Activated CD4-positive, alpha-beta T cell treated with anti-CD3 and anti-CD28 coated beads for 48 hours (primary cell): ENCODE data around the gene RHOBTB1.
"Not testable (repeated sequence)": the region's sequence is repeated elsewhere in the genome, so short reads cannot be mapped to it uniquely, and the experiment has no call there.

Experiments
- DNase-seq: peaks from one replicate; pipeline ENCODE4 v3.0.0-alpha.2; 2020

Gene RHOBTB1, protein sequence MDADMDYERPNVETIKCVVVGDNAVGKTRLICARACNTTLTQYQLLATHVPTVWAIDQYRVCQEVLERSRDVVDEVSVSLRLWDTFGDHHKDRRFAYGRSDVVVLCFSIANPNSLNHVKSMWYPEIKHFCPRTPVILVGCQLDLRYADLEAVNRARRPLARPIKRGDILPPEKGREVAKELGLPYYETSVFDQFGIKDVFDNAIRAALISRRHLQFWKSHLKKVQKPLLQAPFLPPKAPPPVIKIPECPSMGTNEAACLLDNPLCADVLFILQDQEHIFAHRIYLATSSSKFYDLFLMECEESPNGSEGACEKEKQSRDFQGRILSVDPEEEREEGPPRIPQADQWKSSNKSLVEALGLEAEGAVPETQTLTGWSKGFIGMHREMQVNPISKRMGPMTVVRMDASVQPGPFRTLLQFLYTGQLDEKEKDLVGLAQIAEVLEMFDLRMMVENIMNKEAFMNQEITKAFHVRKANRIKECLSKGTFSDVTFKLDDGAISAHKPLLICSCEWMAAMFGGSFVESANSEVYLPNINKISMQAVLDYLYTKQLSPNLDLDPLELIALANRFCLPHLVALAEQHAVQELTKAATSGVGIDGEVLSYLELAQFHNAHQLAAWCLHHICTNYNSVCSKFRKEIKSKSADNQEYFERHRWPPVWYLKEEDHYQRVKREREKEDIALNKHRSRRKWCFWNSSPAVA

DNA sequence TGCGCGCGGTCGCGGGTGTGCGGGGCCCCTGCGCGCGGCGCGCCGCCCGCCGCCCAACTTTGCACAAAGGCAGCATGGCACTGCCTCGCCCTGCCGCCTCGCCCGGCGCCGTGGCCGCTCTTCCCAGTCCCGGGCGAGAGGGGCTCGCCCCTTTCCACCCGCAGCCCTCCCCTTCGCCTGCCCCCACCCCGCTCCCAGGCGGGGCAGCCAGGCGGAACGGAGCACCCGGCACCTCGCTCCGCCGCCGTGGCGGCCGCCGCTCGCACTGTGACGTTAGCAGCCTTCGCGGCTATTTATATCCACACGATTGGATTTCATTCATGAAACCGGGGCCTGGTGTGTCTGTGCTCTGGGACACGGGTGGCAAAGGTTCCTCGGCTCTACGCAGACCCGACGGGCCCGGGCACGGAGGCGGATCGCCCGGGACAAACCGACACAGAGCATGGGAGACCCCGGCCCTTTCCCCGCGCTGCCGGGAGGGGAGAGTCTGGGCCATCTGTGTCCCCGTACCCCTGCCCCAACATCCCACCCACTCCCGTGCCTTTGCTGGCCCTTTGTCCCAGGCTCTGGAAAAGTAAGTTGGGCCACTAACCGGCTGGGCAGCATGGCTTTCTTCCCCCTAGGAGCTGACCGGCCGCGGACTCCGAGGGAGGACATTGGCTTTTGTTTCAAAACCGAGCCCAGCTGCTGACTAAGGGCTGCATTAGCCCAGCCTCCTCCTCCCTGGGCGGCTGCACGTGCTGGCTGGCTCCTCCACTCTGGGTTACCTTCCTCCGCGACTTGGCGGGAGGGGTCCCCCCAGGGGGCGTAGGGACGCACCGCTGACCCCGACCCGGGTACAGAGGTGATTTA, at the start of gene RHOBTB1:
RHOBTB1 (minus strand) TSS at position 128 of the 852 bp plus-strand sequence. CDS start 32,643 bp downstream, outside the sequence.
- DNase-seq = peak; percentile 42

DNA sequence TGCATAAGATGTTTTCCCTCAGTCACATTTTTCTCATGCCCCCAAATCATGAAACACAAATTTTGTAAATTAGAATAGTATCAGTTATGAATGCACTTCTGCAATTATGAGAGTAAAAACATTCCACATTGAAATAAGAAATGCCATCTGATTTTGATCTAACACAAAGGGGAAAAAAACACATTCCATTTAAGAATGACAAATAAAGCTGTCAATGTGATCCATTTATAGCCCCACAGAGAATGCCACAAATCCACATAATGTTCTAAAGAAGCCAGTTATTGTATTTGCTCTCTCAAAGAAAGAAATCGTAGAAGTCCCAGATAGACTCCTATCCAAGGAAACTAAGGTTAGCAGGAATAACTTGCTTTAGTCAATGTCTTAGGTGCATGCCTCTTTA, 48.7 kb upstream of the RHOBTB1 start:
- DNase-seq = no peak

DNA sequence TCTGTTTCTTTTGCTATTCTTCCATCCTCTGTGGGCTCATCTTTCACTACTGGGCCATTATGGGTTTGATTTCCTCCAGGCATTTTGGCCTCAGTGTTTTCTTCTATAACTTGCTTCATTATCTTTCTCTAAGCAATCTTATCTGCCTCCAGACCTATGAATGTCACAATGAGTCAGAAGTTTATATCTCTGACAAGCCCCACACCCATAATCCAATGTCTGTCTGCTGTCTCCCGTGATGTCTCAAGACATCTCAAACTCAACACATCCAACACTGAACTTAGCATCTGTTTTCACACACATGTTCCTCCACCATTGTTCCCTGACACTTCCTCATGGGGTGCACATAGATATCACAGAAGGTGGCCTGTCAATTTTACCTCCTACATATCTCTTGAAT, 46.7 kb upstream of the RHOBTB1 start:
- no peak for DNase-seq

DNA sequence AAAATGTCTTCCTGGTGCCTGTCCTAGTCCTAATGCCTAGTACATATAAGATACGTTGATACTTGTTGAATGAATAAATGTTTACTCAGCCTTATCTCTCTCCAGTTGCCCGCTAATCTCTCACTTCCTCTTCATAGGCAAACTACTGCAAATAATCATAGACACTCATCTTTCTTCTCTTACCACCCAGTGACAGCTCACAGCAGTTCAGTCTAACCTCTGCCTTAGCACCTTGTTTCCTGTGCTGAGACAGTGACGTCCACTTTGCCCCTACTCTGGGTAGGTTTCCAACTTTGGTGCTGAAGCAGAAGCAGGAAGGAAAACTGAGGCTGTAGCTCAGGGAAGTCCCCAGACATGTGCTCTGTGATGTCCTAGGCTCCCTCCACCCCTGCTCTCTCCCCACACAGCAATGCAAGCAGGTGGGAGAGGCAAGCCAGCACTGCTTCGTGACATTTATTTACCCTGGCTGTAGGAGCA, 45.5 kb upstream of the RHOBTB1 start:
- no peak for DNase-seq

DNA sequence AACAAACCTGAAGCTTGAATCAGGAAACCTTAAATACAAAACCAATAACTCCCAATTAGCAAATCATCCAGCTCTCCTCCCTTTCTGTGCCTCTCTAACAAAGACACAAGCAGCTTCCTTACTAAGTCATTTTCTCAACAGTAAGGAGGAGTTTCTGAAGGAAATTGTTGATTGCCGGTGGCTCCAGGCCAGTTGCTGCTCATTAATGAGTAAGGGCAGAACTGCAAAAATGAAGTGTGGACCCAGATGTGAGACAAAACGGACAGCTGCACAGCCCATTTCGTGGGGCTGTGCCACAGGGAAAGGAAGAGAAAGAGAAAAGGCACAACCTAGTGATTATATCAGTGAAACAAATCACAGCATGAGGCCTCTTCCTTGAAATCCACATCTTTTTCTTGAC, 42.8 kb upstream of the RHOBTB1 start:
- DNase-seq = no peak

DNA sequence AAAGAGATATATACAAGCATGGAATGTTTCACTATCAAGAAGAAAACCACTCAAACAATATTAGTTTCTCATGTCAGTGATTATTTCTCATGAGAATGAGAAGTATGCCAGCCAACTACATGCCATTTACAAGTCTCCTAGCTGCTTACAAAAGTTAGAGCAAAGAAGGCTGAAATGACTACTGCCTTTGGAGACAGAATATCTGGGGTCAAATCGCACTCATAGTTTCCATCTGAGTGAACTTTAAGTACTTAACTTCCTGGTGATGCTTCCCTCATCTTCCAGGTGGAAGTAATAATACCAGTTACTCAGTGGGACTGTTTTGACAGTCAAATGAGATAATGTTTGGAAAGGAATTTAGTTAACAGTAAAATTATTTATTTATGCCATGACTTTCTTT, 42.0 kb upstream of the RHOBTB1 start:
- DNase-seq = no peak

DNA sequence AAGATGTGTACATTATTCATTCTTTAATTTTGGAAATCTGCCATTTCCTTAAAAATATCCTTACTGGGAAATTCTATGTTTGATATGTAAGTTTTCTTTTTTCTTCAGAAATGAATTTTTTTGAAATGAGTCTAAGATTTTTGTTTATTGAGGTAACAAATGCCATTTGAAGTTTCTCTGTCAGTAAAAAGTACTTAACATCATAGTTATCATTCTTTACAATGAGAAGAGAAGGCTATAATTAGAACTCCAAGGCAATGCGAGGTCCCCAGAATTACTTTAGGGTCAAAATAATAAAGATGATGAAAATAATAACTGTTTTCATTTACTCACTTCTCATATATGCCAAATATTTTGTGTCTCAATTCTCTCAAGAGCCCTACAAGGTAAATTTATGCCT, 37.0 kb upstream of the RHOBTB1 start:
- no peak for DNase-seq

DNA sequence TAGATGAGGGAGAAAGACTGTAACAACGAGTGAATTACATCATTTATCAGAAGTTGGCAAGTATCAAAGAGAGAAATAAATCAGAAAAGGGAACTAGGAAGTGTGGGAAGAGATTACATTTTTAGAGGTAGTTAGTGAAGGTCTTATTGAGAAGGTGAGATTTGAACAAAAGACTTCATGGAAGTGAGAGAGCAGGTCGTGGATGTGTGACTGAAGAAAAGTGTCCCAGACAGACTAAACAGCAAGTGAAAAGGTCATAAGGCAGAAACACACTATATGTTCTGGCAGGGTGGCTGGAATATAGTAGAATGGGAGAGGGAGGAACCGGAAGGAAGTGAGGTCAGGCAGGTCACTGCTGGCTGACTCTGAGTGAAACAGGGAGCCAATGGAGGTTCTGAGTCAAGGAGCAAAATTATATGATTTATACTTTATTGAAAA, 35.7 kb upstream of the RHOBTB1 start:
- DNase-seq = no peak

DNA sequence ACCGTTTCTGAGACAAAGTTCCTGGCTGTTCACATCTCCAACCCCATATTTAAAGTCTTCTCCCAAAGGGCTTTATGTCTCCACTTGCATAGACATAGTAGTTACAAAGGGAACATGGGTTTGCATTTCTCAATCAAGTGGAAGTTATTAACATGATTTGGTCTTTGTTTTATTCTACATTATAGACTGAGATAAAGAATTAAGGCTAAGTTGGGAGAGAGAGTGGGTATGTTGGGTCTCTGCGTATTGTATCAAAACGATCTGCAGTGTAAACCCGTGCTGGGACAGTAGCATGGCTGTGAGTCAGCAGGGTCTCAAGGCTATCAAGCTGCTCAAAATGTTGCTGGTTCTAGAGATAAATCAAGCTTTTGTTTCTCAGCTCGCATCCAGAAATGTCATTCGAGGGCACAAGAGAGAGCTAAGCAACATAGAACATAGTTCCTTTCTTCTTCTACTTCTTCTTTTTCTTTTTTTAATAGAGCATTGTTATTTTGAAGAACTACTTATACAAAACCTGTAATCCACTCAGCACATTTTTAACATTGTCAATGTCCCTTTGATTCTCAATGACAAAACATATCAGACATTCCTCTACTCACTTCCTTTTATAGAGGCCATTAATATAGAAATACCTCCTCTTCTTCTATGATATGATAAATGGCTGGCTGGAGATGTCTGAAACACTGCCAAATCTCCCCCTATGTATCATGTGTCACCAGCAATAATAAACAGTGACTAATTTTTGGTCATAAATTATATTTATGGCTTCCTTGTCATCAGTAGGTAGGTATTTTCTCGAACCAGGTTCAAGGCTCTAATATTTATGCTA, 34.5 kb upstream of the RHOBTB1 start:
- DNase-seq = no peak

DNA sequence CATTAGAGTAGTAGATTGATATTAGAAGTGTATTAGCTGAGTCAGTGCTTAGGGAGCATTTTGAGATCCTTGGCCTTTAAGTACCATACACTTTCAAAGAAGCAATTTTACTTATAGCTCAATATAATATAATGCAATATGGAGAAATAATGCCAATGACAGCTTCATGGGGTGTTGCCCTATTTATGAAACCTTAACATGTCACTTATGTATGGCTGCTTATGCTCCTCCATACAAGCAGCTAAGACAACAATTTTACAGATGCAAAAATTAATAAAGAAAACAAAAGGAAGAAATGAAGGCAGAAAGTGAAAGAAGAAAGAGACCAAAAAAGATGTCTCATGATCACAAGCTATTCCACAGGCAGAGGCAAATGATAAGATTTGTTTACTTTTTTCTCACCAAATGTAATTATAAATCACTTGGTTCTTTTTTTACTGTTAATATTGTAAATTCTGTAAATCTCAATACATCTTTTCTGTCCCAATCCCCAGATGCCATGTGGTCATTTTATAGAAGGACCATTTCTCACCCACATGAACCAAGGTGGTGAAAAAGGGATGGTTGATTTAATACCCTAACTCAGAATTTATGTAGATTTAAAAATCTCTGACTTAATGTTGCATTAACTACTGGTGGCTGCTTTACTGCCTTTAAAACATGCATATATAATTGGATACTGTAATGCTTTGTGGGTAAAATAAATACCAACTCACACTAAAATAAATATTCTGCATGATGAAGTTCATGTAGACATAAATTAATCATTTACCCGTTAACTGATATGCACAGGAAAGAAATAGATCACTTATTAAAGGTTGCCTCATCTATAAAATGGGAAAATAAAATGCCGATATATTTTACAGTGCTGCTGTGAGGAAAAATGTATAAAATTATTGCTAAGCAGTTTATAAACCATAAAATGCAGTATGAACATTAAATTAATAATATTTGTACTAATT, 33.5 kb upstream of the RHOBTB1 start:
- DNase-seq = no peak

DNA sequence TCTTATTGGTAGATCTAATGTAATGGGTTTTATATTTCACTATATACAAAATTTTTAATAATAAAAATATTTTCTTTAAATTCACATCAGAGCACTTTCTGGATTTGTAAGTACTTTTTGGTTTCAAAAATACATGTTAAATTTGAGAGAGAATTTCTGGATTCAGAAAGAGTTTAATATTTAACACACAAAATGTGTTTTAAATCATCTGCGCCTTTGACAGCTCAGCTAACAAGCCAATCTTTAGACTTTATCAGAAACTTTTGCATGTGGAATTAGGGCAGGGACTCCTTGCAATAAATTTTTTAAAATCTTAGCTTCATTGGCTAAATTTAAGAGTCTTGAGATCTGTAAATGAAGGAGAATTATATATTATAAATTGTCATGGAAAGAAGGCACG, 32.7 kb upstream of the RHOBTB1 start:
- no peak for DNase-seq

DNA sequence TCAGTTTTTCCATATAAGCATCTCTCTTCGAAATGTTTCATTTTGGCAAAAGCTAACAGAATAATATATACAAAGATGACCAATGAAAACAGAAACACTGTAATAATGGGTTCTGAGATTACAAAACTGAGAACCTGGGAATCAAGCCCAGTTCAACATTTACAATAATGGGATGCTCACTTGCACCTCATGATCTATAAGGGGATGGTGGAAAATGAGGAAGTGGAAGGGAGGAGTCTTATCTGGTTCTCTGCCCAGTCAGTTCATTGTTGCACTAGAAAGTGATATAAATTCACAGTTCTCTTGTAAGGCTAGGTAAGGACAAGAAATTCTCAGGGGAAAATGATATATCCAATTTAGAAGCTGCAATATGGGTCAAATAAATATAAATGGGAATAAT, 31.7 kb upstream of the RHOBTB1 start:
- DNase-seq = no peak

DNA sequence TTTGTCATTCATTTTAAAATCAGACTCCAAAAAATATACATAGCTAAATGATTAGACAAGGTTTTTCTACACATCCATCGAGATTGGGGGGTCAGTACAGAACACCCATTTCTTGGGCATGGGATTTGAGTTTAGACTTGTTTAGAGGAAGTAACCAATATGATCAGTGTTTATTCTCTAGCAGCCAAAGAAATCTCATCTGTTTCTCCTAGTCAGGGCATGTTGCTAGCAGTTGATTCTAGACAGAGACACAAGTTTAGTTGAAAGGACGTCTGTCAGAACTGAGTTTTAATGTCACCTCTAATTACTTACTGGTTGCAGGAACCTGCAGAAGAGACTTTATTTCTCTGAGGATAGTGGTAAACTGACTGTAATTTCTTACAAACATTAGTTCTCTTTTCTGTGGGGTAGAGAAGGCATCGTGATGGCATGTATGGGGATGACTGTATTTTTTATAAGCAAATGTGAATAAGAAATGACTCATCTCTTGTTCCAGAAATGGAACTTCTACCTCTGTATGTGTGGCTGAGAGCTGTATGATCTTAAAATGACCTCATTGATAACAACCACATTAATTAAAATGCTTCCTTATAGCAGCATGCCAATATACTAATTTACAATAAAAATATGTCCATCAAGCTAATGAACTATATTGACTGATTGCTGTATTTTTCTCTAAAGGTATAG, 30.6 kb upstream of the RHOBTB1 start:
- no peak for DNase-seq

DNA sequence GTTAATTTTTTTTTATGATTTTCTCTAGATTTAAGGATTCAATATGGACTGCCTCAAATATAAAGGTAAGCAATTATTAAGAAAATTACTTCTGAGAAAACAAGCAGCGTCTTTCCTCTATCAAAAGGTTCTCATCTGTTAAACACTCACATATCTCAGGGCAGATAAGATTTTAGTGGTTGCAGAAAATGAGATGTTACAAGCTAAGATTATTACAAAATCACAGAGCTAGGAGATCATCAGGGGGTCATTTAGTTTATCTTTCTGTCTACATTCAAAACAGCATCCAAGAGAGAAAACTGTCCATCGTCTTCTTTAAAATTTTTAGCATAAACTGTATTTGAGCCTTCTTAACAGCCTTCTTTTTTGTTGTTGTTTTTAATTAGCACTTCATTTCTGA, 29.1 kb upstream of the RHOBTB1 start:
- no peak for DNase-seq

DNA sequence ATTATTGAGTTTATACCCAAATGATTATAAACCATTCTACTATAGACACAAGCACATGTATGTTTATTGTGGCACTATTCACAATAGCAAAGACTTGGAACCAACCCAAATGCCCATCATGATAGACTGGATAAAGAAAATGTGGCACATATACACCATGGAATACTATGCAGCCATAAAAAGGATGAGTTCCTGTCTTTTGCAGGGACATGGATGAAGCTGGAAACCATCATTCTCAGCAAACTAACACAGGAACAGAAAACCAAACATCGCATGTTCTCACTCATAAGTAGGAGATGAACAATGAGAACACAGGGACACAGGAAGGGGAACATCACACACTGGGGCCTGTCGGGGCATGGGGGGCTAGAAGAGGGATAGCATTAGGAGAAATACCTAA, 28.2 kb upstream of the RHOBTB1 start:
- not testable (repeated sequence) for DNase-seq

DNA sequence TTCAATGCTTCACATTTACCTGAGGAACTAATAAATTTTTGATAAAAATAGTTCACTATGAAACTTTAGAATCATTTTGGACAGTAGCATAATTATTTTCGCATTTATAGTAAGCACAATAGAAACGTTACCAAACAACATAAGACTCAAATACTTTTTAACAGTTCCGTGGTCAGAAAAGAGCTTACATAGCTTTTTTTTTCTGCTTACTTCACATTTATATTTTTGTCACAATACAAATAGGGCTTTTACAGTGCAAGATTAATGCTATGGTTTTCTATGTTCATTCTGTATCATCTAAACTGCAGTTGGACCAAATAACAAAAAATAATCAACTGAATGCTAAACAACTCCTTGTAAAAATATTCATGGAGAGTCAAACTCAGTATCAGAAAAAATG, 26.5 kb upstream of the RHOBTB1 start:
- DNase-seq = no peak

DNA sequence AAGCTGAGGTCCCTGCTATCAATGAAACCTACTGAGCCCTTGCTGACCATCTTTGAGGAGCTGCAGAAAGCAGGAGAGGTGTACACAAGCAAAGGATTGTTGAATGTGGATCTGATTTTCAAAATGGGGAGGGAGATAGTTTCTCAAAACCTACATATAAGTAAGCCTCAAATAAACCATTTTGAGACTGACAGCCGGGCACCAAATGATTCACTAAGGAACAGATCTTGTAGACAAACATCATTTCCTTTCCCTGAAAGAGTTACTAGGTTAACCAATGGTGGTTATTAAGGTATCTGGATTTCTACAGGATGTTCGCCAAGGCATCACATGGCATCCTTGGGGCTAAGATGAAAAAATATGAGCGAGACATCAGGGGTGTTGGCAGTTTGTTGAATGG, 24.5 kb upstream of the RHOBTB1 start:
- DNase-seq = no peak

DNA sequence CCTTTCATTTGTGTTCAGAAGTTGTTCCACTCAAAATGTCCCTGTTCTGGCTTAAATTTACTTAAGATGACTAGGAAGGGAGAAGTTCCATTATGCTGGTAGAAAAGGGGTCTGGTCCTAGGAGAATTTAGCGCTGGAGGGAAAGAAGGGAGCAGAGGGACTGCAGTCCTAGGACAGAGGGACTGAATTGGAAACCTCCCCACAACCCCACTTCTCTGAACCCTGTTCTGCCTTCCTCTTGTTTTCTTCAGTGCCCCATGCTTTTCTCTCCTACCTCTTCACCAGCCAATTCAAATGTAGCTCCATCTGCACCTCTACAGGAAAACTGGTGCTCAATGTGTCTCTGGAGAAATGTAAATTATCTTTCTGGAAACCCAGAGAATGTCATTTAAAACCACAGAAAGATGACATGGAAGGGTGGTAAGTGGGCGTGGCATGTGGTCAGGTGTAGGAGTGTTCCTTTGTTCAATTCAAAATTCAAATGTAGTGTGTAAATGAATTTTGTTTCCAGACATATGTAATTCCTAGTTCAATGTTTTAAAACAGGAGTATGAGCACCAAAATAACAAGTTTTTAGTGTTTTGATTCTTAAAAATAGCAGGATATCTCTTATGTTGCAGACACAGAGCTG, 24.0 kb upstream of the RHOBTB1 start:
- DNase-seq = peak; percentile 44

DNA sequence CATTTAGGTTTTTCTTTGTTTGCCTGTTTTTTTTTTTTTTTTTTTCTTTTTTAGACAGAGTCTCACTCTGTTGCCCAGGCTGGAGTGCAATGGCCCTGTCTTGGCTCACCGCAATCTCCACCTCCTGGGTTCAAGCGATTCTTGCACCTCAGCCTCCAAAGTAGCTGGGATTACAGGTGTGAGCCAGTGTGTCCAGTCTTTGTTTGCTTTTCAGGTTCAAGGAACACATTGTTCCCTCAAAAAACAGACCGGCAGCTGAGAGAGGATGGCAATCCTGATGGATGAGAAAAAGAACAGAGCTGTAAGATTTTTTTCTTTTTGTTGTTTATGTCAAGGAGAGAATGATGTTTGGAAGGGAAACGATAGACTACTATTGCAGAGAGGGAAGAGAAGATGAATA, 23.3 kb upstream of the RHOBTB1 start:
- DNase-seq = no peak

DNA sequence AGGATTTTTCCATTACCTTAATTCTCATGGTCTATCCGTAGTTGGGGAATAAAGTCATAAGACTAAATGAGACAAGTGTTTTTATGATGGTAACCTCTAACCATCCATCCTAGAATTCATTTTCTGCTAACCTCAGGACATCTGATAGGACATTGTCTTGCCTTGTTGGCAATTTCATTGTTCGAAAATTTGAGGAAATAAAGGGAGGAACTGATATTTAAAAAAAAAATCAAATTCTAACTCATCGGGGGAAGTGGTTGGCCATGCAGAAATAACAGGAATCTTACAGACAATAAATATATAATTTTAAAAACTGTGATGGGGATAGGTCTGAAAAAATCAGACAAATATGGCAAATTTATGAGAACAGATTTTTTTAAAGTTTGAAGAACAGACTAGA, 21.7 kb upstream of the RHOBTB1 start:
- DNase-seq = no peak
